GM18507 (cell line): ENCODE data around the gene KAT2A.

ENCODE experiments used
- DNase-seq: peaks from one replicate; pipeline ENCODE4 v3.0.0; 2011; ENCODE audit warnings: low read depth; ENCODE audit not compliant: insufficient read length; ENCODE audit errors: extremely low spot score
- FAIRE-seq: peaks from 2 replicates; lab custom pipeline; 2011; peaks lifted over from hg19 to GRCh38; lab: Jason Lieb, UNC

The KAT2A gene

DNA sequence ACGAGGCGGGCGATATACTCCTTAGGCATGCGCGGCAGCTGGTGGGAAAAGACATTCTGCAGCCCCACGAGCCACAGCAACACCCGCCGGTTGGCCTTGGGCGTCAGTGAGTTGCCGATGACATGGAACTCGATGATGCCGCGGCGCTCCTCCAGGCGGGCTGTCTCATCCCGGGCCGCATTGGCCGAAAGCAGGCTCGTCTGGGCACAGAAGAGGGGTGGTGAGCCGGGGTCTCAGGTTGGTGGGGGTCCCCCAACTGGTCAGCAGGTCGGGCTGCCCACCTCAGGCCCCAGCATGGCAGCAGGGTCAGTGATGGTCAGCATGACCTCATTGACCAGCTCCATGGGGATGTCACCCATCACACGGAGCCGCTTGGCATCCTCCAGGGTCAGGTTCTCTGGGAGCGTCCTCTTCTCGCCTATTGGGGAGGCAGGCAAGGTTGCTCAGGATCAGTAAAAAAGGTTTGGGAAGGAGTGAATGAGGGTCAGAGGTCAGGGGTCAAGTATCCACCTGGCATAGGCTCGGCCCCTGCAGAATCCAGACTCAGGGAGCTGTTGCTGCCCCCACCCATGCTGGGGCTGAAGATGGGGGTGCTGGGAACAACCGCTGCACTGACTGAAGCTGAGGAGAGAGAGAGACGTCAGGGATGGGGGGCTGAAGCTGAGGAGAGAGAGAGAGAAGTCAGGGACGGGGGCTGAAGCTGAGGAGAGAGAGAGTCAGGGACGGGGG, 3.6 kb downstream of the KAT2A start:
- no peak for DNase-seq
- no peak for FAIRE-seq

DNA sequence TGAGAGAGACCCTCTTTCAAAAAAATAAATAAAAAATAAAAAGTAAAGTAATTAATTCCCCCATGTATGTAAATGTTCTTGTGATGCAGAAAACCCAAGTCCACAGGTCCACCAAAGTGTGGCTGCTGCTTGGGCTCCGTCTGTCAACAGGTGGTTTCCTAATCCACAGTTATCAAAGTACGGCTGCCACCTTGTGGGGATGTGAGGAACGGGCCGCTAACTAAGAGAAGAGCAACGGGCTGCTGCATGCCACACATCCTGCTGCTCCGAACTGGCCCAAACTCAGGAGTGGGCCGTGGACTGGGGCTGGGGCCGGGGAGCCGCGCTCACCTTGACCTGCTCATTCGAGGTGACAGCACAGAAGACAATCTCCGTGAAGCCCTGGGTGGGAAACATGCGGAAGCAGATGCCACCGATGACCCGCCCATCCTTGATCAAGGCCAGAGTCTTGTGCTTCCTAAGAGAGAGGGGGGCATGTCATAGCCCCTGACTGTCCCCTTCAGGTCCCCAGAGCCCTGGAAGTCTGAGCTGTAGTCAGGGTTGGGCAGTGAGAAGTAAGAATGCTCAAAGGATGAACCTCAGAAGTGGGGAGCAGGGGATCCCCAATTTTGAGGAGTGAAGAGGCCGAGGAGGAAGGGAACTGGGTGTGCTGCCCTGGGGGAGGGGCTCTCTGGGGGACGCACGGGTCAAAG, 4.3 kb downstream of the KAT2A start:
- FAIRE-seq: peak; percentile 98
- DNase-seq: peak; percentile 50

DNA sequence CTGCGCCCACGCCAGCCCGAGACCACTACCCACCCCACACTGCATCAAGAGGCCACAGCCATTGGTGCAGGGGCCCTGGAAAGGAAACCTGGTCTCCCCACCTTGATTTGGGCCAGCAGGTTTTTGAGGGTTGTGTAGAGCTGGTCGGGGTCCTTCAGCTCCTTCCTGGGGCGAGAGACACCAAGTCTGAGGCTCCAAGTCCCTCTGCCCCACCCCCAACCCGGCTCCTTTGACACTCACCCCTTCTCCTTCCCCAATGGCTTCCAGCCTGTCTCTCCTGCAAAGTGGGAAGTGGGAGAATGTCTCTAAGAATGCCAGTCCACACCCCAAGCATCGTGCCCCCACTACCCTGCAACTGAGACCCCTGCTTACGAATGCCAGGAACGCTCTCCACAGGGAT, 7.0 kb downstream of the KAT2A start:
- no peak for DNase-seq
- no peak for FAIRE-seq

DNA sequence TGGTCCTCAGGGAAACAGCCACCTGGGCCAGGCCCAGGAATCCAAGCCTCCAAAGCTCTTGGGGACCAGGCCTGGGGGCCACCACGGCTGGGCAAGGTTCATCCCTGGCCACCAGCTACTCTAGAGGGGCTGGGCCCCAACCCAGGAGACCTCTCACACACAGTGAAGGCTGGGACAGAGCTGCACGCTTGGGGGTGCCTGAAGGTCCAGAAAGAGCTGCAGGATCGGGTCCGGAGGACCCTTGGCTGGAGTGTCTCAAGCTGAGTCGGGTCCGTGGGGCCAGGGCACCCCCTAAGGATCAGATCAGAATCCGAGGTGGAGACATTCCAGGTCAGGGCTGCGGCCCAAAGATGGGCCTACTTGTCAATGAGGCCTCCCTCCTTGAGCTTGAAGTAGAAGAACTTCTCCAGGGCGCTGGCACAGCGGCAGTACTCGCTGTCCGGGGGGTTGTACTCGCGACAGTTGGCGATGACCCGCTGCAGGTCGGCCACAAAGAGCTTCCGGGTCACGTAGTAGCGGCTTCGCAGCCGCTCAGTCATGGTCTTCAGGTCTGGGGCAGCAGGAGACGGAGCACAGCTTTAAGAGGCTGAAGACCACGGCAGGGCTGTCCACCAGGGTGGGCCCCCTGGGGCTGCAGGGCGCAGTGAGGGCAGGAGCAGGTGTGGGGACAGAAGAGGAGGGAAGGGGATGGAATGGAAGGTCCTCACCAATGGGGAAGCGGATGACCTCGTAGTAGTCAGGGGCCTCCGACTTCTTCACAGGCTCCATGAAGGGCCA, 7.7 kb downstream of the KAT2A start:
- DNase-seq (no peak), FAIRE-seq (no peak)

DNA sequence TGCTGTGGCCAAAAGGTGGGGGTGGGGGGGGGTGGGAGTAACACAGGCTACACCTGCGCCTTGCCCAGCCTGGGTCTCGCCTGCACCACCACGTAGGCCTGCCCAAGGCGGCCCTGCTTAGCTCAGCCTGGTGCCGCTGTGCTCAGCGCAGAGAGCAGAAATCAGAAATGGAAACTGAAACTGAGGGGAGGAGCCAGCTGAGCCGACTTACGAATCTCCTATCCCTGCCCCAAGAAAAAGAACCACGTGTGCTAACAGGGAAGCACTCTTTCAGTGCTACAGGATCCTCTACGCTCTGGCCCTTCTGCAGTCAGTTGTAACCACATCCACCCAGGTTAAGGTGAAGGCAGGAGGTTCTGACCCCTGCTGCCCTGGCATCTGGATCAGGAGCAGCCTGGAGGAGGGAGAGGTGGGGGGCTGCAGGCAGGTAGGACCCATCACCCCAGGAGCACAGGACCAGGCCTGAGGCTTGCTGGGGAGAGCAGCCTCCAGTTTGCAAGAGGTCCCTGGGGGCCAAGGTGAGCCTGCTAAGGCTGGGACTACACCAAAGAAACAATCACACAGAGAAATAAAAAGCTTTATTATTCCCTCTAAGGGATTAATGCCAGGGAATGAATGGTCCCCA, 8.5 kb downstream of the KAT2A start, which contains the start of gene DHX58:
Gene DHX58 (minus strand): TSS at position 163 of the 625 bp plus-strand sequence. CDS start 822 bp downstream, outside the sequence.
- peak; percentile 83 for DNase-seq
- peak; percentile 100 for FAIRE-seq

DNA sequence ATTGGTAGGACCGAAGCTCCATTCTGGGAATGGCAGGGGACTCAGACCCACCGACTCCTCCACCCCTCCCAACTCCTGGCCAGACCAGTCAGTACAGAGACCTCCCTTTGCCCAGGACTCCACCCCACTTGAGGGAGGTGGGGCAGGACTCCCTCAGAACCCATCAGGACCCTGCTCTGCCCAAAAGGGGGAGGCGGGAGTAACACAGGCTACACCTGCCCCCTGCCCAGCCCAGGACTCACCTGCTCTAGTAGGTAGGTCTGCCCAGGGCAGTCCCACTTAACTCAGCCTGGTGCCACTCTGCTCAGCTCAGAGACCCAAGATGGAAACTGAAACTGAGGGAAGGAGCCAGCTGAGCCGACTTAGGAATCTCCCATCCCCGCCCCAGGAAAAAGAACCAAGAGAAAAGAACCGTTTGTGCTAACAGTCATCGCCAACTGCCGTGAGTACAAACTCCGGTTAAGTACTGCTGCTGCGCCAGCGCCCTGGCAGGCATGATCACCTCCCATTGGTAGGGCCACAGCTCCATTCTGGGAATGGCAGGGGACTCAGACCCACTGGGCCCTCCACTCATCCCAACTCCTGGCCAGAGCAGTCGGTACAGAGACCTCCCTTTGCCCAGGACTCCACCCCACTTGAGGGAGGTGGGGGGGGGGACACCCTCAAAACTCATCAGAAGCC, 9.2 kb downstream of the KAT2A start:
- FAIRE-seq (peak; percentile 48), DNase-seq (no peak)

DNA sequence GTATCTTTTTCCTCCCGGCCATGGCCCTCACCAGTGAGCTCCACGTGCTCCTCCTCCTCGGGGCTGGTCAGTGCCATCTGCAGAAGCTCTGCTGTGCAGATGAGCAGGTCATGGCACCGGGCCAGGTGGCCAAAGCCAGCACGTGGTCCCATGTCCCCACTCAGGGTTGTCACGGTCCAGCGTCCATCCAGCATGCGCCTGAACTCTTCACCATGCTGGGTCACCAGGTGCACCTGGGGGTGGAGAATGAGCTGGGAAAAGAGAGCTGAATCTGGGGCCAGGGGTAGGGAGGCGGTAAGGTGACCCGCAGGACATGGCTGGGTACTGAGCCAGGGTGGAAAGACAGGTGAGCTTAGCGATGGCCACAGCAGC, 9.9 kb downstream of the KAT2A start:
- no peak for DNase-seq
- FAIRE-seq: no peak

DNA sequence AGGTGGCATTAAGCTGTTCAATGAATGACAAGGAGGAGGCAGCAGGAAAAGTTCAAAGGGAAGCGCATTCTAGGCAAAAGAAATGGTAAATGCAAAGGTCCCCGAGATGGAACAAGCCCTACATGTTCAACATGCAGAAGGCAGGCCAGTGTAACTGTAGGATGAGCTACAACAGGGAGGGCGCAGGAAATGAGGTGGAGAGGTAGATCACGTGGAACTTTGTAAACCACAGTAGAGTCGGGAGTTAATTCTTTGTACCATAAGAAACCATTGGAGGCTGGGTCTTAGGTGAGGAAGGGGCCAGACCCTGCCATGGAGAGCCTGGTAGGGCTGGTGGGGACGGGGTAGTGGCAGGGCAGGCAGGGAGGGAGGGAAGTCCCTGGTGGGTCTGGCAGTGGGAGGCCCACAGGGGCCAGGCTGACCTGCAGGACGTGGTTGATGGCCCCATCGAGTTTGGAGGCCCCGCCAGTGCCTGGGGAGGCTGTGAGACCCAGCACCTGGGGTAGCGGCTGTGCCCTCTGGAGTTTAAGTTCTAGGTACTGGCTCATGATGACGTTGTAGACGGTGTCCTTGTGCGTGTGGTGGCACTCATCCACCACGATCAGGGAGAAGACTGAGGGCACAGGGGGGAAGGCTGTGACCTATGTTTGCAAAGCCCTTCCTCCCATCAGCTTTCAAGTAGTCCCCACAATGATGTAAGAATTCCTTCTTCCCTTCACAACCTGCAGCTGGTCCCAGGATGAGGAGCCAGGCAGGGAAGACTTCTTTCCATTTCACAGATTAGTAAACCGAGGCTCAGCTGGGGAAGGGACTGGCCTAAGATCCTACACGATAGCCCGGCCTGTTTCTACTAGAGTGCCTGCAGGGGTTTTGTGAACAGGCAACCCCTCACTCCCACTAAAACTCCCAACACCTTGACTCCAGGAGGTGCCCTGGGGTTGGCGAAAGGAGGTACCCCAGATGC, 10.6 kb downstream of the KAT2A start:
- FAIRE-seq: no peak

DNA sequence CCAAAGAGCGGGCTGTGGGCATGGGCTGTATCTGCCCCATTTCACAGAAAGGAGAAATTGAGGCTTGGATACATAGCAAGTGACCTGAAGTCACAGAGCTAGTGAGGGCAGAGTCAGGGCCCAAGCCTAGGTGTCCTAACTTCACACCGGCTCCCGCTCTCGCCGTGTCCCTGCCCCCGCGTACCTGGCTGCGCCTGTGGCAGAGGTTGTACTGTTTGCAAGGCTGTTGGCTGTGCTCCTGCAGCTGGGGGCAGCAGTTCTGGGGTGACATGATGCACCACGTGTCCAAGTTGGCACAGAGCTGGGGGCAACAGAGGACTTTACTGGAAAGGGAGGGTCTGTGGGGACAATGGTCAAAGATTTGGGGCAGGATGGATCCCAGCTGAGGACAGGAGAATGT, 12.1 kb downstream of the KAT2A start:
- no peak for FAIRE-seq

More for the DNA sequence above, 10.6 kb downstream of the KAT2A start:
- DNase-seq: no peak

DNA sequence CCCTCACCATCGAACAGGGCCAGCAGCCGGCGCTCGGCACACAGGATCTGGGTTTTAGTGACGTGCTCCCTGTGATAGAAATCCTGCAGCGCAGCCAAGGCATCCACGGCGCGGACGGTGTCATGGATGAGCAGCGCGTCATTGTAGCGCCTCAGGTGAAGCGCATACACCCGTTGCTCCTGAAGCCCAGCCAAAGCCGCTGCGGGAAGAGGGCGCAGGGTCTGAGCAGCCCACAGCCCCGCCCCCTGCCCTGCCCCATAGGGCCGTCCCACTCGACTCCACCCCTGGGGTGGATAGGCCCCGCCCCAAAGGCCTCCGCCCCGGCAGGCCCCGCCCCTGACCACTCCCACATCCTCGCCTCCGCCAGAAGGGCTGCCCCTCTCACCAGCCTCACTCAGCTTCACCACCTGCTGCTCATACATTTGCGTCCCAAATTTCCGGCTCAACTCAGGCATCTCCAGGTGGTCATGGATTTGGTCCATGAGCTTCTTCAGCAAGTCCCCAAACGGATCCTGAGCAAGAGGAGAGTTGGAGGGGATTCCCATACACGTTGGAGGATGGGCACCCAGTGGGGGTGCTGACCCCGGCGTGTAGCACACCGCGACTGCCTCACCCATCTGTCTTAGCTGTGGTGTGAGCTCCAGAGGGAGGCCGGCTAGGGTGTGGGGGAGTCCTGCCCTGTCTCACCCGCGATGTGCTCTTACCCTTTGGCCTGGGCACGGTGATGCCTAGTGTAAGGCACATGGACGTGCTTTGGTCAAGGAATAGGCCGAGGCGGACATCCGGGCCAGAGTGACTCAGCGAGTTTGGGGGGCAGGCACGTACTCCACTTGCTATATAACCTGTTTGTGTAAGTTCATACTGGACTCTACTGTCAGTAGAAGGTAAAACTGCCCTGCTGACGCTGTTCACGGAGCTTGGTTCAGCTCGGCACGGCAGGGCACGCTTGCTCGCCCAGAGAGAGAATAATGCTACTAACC, 13.3 kb downstream of the KAT2A start:
- FAIRE-seq (peak; percentile 96), DNase-seq (peak; percentile 97)

More for the DNA sequence above, 12.1 kb downstream of the KAT2A start:
- DNase-seq: no peak

DNA sequence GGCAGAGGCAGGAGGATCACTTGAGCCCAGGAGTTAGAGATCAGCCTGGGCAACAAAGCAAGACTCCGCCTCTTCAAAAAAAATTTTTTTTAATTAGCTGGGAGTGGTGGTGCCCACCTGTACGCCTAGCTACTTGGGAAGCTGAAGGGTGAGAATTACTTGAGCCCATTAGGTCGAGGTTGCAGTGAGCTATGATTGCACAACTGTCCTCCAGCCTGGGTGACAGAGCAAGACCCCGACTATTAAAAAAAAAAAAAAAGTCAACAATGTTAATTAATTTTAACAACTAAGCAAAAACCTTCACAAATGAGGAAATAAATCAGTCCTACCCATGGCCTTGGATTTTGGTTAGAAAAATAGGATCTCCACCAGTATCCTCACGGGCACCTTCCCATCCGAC, 14.0 kb downstream of the KAT2A start:
- DNase-seq (no peak), FAIRE-seq (no peak)

DNA sequence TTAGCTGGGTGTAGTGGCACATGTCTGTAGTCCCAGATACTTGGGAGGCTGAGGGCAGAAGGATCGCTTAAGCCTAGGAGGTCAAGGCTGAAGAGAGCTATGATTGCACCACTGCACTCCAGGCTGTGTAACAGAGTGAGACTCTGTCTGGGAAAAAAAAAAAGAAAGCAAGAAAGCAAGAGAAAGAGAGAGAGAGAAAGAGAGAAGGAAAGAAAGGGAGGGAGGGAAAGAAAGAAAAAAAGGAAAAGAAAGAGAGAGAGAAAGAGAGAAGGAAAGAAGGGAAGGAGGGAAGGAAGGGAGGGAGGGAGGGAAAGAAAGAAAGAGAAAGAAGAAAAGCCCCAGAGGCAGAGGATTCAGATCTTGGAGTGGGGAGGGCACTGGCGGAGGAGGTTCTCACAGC, 15.2 kb downstream of the KAT2A start:
- FAIRE-seq: no peak
- DNase-seq: no peak

DNA sequence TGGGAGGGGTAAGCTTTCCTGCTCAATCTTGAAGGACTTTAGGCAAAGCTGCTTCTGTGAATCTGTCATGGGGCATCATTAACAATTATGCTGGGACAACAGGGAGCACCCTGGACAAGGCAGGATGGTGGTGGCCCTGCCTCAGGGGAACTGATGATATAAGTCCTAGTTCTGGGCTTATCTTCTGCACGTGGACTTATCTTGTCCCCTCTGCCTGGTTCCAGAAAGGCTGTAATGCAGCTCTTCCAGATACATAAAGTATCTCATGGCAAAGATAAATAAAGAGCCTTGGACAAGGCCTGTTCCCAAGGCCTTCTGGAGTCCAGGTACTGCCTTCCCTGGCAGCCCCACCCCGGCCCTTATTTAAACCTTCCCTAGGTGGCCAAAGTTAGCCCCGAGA, 16.9 kb downstream of the KAT2A start:
- no peak for FAIRE-seq
- no peak for DNase-seq

DNA sequence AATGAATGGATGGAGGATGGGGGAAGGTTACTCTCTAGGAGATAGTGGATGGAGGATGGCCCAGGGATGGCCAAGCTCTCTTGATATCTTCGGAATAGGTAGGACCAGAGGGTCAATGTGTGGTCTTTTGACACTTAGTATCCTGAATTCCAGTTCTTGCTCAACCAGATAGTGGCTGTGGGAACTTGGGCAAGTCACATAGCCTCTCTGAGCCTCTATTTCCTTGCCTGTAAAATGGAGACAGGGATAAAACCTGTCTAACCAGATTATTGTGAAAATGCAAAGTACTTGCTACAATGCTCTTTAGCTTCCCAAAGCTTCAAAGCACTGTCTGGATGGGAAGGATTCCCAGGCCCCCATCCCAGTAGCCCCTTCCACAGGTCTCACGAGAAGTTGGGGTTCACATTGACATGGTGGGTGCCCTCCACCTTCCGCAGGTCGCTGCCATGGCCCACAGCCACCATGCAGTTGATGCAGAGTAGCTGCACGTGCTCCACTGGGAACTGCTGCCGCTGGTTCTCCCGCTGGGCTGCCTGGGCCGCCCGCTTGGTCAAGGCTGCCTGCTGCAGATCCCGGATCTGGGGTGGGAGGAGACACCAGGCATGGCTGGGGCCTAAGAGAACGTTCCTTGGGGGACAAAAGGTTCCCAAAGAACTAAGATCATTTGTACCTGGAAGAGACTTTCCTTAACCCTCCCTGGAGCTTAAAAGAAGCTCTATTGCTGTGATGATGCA, 17.8 kb downstream of the KAT2A start:
- FAIRE-seq: no peak
- no peak for DNase-seq

DNA sequence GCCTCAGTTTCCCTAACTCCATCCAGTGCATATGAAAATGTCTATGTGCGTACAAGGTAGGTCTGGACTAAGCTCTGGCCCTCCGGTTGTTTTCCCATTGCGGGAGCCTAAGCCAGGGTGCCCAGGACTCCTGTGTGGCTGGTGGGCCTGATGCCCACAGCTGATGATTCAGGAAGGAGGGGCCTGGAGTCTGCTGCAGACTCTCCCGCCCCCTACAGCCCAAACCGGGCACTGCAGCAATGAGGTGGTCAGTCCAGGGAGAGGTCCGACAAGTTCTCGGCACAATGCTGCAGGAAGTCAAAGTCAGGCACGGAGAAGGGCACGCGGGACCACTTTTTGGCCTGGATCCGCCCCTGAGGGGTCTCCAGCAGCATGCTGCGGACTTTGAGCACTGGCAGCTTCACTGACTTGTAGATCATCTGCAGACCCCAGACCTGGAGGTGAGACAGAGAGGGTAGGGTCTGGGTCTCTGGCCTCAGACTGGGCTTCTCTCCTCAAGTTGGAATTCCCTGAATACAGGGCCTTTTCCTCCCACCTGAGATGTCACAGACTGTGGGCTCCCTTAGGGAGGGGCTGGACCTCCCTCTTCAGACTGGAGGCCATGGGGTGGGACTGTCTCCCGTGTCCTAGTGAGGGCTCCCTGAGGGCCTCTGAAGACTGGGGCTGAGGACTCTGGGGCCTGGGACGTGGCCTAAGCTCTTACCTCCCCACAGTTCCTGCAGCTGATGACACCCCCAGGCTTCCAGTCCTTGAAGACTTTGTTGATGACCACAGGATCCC, 19.5 kb downstream of the KAT2A start:
- DNase-seq (peak; percentile 52), FAIRE-seq (peak; percentile 65)
